DMS53 treated with DMSO at 0.1 percent for 48 hours (cell line): ENCODE results near the gene AFMID.
"Not testable (repeated sequence)": the region's sequence is repeated elsewhere in the genome, so short reads cannot be mapped to it uniquely, and the experiment has no call there.

ENCODE experiments used
- DNase-seq: peaks from one replicate; lab custom pipeline; 2025; ENCODE audit not compliant: unreplicated experiment; lab: John Stamatoyannopoulos, UW

AFMID gene

GRCh38 chr17:78151514-78152008, 35.6 kb upstream of the AFMID start:
- DNase-seq = no peak

- no peak for DNase-seq
These were observed 32.0 kb upstream of the AFMID start for GRCh38 chr17:78154903-78155811.

- DNase-seq = no peak
These were observed 27.5 kb upstream of the AFMID start for GRCh38 chr17:78159575-78160158.

GRCh38 chr17:78163881-78164747, 23.0 kb upstream of the AFMID start:
- DNase-seq = no peak

- DNase-seq = no peak
These were observed 22.2 kb upstream of the AFMID start for GRCh38 chr17:78164748-78165607.

GRCh38 chr17:78166416-78166815, 20.7 kb upstream of the AFMID start:
- DNase-seq = no peak

- peak; percentile 66 for DNase-seq
These were observed 18.8 kb upstream of the AFMID start, which contains the start of gene SYNGR2 for GRCh38 chr17:78168242-78168902. Gene SYNGR2, plus strand, starts transcription at chr17:78168581. Its CDS starts 36 bp downstream, at chr17:78168617.

GRCh38 chr17:78168903-78169793, 18.0 kb upstream of the AFMID start:
- peak; percentile 31 for DNase-seq

GRCh38 chr17:78170692-78171590, 16.2 kb upstream of the AFMID start:
- DNase-seq = no peak

- not testable (repeated sequence) for DNase-seq
These were observed 15.4 kb upstream of the AFMID start for GRCh38 chr17:78171591-78172248.

- DNase-seq = no peak
These were observed 14.7 kb upstream of the AFMID start for GRCh38 chr17:78172249-78173051.

GRCh38 chr17:78173097-78173715, 14.0 kb upstream of the AFMID start:
- no peak for DNase-seq

- DNase-seq = peak; percentile 93
These were observed 12.8 kb upstream of the AFMID start for GRCh38 chr17:78174346-78174869.

GRCh38 chr17:78174870-78175642, 12.1 kb upstream of the AFMID start:
- DNase-seq = peak; percentile 92

GRCh38 chr17:78175643-78175981, 11.6 kb upstream of the AFMID start:
- DNase-seq = no peak
